Endothelial cell of umbilical vein (primary cell): Measurements from ENCODE around the gene CCDC142.

ENCODE experiments used
- CTCF ChIP-seq, 2 donors: IDR thresholded peaks; 1 replicate in 1 of 2; 2 replicates in 1 of 2; pipeline ENCODE4 v1.5.1; 2011; ENCODE audit warnings: low read length in 2 of 2, mild to moderate bottlenecking in 2 of 2, moderate library complexity in 2 of 2, control low read depth in 1 of 2, inconsistent platforms in 1 of 2, low read depth in 1 of 2; ENCODE audit not compliant: insufficient read depth in 1 of 2; ENCODE audit errors: extremely low read depth in 1 of 2
- EZH2 ChIP-seq: IDR thresholded peaks from 2 replicates; pipeline ENCODE4 v1.6.1; 2012; ENCODE audit warnings: borderline replicate concordance, low read depth, mild to moderate bottlenecking, moderate library complexity, low read length, inconsistent platforms; ENCODE audit not compliant: severe bottlenecking
- FOS ChIP-seq: IDR thresholded peaks from 2 replicates; pipeline ENCODE4 v1.6.1; 2011; ENCODE audit warnings: mild to moderate bottlenecking, low read length, moderate library complexity, borderline replicate concordance; ENCODE audit not compliant: insufficient read depth
- MAX ChIP-seq: IDR thresholded peaks from 2 replicates; pipeline ENCODE4 v1.6.1; 2011; ENCODE audit not compliant: insufficient read depth, insufficient read length
- MYC ChIP-seq: IDR thresholded peaks from one replicate; pipeline ENCODE4 v1.6.1; 2011; ENCODE audit warnings: mild to moderate bottlenecking, low read depth, low read length
- POLR2A ChIP-seq: IDR thresholded peaks from 2 replicates; pipeline ENCODE4 v1.6.1; 2012; ENCODE audit warnings: low read depth, mild to moderate bottlenecking, control low read depth, low read length
- POLR2AphosphoS5 ChIP-seq: IDR thresholded peaks from 2 replicates; pipeline ENCODE4 v1.6.1; 2012; ENCODE audit warnings: low read depth, mild to moderate bottlenecking, control low read depth, low read length, moderate library complexity; ENCODE audit not compliant: insufficient read depth

GRCh38 chr2:74501335-74502071 lies 18.7 kb upstream of the CCDC142 start:
- TF ChIP-seq POLR2A (no peak), CTCF (IDR thresholded peaks at IDR 0.05; ENCODE audit: extremely low read depth in 1 of 2, insufficient read depth in 1 of 2, low read depth in 1 of 2, low read length in 2 of 2) (no peak), EZH2 (no peak), MAX (no peak), POLR2AphosphoS5 (no peak), MYC (no peak), FOS (no peak)
